Fibroblast of lung (primary cell): ENCODE data around the gene GOLPH3. TPM values are rescaled to one million over a fixed set of nuclear protein-coding genes. Genes with fewer than 3 reads are reported as not detected.

ENCODE experiments used
- DNase-seq, 2 donors: peaks; one replicate each; pipeline versions ENCODE4 v3.0.0 to v3.0.0-alpha.2; 2010; ENCODE audit warnings: low read depth in 2 of 2
- H2AFZ ChIP-seq: 2 replicates; pipeline ENCODE4 v1.5.1; 2012; ENCODE audit warnings: low read length, control low read depth, inconsistent platforms
- H3K27ac ChIP-seq: 2 replicates; pipeline ENCODE4 v1.5.1; 2011; ENCODE audit warnings: low read length, control low read depth; ENCODE audit not compliant: insufficient read depth
- H3K27me3 ChIP-seq: 2 replicates; pipeline ENCODE4 v1.5.1; 2011; ENCODE audit warnings: mild to moderate bottlenecking, low read length; ENCODE audit not compliant: control insufficient read depth, insufficient read depth
- H3K36me3 ChIP-seq: 2 replicates; pipeline ENCODE4 v1.5.1; 2011; ENCODE audit warnings: low read length; ENCODE audit not compliant: control insufficient read depth, insufficient read depth
- H3K4me1 ChIP-seq: 2 replicates; pipeline ENCODE4 v1.5.1; 2011; ENCODE audit warnings: low read length; ENCODE audit not compliant: control insufficient read depth, insufficient read depth; ENCODE audit errors: extremely low read depth
- H3K4me2 ChIP-seq: 2 replicates; pipeline ENCODE4 v1.5.1; 2011; ENCODE audit warnings: low read length, control low read depth; ENCODE audit not compliant: insufficient read depth; ENCODE audit errors: extremely low read depth
- H3K4me3 ChIP-seq, 4 experiments: fragments of 200-600 bp in 1 of 4; sonication (generic) in 1 of 4; replicated peaks in 1 of 4; 2 replicates each; pipeline ENCODE4 v1.5.1; 2011 to 2016; ENCODE audit warnings: low read length in 4 of 4, low read depth in 3 of 4, mild to moderate bottlenecking in 3 of 4, control low read depth in 2 of 4, inconsistent platforms in 1 of 4, mixed read lengths in 1 of 4; ENCODE audit not compliant: insufficient read depth in 1 of 4; ENCODE audit errors: control extremely low read depth in 1 of 4
- H3K79me2 ChIP-seq: 2 replicates; pipeline ENCODE4 v1.5.1; 2012; ENCODE audit warnings: mild to moderate bottlenecking, low read length, inconsistent platforms; ENCODE audit not compliant: control insufficient read depth, insufficient read depth
- H3K9ac ChIP-seq: 2 replicates; pipeline ENCODE4 v1.5.1; 2011; ENCODE audit warnings: mild to moderate bottlenecking, low read length, control low read depth; ENCODE audit not compliant: insufficient read depth
- H3K9me3 ChIP-seq: 2 replicates; pipeline ENCODE4 v1.5.1; 2012; ENCODE audit warnings: low read depth, low read length; ENCODE audit not compliant: control insufficient read depth, insufficient read depth
- H4K20me1 ChIP-seq: 2 replicates; pipeline ENCODE4 v1.5.1; 2011; ENCODE audit warnings: low read length; ENCODE audit not compliant: control insufficient read depth, insufficient read depth; ENCODE audit errors: extremely low read depth
- CTCF ChIP-seq, 2 donors: IDR thresholded peaks in 1 of 2; conservative IDR thresholded peaks in 1 of 2; 1 replicate in 1 of 2; 2 replicates in 1 of 2; pipeline ENCODE4 v1.5.1; 2011 to 2012; ENCODE audit warnings: low read length in 2 of 2, control low read depth in 1 of 2, inconsistent platforms in 1 of 2, low read depth in 1 of 2, mild to moderate bottlenecking in 1 of 2
- EZH2 ChIP-seq: IDR thresholded peaks from 2 replicates; pipeline ENCODE4 v1.5.1; 2012; ENCODE audit warnings: low read length, control low read depth, mild to moderate bottlenecking; ENCODE audit errors: missing control alignments
- polyA plus RNA-seq, 2 donors: library from polyadenylated mRNA; depleted of rRNA in 1 of 2; stranded (reverse) in 1 of 2; unstranded in 1 of 2; fragments of >200 nt; gene quantifications; 2 replicates each; pipeline ENCODE4 v1.2.1, GENCODE V29; 2011 to 2012; ENCODE audit warnings: missing spikeins in 1 of 2
- total RNA-seq: library from RNA; depleted of rRNA; stranded (reverse); fragments of >200 nt; gene quantifications from 2 replicates; pipeline ENCODE4 v1.2.1, GENCODE V29; 2014

GOLPH3 gene
- total and polyA plus RNA-seq, 2 donors (not counting 1 experiment from before 2014, with no cell fraction given), result 81.4 to 103 TPM

- H3K4me1 ChIP-seq, result no peaks in the 10 kb centered on the region
- H3K79me2 ChIP-seq, result peaks cover 86% of the 10 kb centered on the region
- H3K27ac ChIP-seq, result no peak overlapping the region
- TF ChIP-seq CTCF (conservative IDR thresholded peaks at IDR 0.05 in 1 of 2, IDR thresholded peaks at IDR 0.05 in 1 of 2; ENCODE audit: low read depth in 1 of 2, low read length in 2 of 2) (no peak), EZH2 (no peak)
- no peak overlapping the region for H3K4me3 ChIP-seq
- H3K27me3 ChIP-seq, result no peaks in the 10 kb centered on the region
- H3K4me2 ChIP-seq, result no peak overlapping the region
- peak in 1 of 2 donors; percentile 59 for DNase-seq
- no peak overlapping the region for H3K9ac ChIP-seq
- H2AFZ ChIP-seq, result no peak overlapping the region
- H3K9me3 ChIP-seq, result no peaks in the 10 kb centered on the region
- no peaks in the 10 kb centered on the region for H3K36me3 ChIP-seq
- peaks cover 2% of the 10 kb centered on the region for H4K20me1 ChIP-seq
Measured at GRCh38 chr5:32147236-32147635, 26.9 kb downstream of the GOLPH3 start.

DNA sequence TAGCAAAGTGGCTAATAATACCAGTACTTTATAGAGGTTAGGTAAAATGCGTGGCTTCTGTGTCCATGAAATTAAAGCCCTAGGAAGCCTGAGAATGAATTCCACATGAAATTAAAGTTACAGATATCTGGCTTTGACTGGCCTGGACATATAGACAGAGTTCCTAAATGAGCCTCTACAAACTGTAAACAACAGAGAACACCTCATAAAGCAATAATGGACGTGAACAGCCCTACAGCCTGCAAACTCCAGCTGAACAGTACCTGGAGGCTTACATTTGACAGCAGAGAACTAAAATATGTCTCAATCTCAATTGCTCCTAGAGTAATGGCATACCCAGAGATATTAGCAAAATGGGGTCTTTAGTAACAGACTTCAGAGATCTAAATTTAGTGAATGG lies 28.7 kb downstream of the GOLPH3 start:
- H3K4me2 ChIP-seq, result no peak overlapping the region

DNA sequence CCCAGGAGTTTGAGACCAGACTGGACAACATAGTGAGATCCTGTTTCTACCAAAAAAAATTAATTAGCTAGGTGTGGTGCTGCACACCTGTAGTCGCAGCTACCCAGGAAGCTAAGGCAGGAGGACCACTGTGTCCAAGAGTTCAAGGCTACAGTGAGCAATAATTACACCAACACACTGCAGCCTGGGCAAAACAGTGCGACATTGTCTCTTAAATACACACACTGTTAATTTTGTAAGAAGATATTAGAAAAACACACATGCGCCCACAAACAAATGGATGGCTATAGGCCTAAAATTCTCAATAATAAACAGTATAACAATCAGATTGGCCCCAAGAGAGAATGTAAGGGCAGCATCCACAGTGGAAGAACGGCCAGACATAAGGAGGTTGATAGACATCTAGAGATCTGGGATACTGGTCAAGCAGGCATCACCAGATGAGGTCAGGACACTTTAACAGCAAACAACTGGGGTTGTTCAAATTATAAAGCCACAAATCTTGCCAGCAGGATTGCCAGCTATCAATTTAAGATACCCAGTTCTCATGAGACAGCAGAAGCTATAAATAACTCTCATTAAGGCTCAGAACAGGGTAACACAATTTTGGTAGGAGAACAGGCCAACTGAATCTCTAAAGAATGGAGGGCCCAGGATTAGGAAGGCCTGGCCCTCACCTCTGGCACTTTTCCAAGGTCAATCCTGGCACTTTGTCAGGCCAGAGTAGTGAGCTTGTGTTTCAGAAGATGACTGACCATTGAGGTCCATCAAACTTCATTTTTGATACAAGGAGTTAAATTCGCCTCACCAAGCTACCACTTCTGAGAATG lies 29.5 kb downstream of the GOLPH3 start:
- H3K36me3 ChIP-seq, result no peaks in the 10 kb centered on the region
- H3K79me2 ChIP-seq, result peaks cover 67% of the 10 kb centered on the region
- TF ChIP-seq CTCF (conservative IDR thresholded peaks at IDR 0.05 in 1 of 2, IDR thresholded peaks at IDR 0.05 in 1 of 2; ENCODE audit: low read depth in 1 of 2, low read length in 2 of 2) (no peak), EZH2 (no peak)
- no peaks in the 10 kb centered on the region for H3K4me1 ChIP-seq
- H3K9ac ChIP-seq, result no peak overlapping the region
- H3K4me2 ChIP-seq, result no peak overlapping the region
- no peak overlapping the region for H2AFZ ChIP-seq
- H3K9me3 ChIP-seq, result no peaks in the 10 kb centered on the region
- H3K27ac ChIP-seq, result no peak overlapping the region
- DNase-seq, result no peak
- no peak overlapping the region for H3K4me3 ChIP-seq
- H4K20me1 ChIP-seq, result peaks cover 2% of the 10 kb centered on the region
- H3K27me3 ChIP-seq, result no peaks in the 10 kb centered on the region

More for the DNA sequence above, 28.7 kb downstream of the GOLPH3 start:
- no peaks in the 10 kb centered on the region for H3K9me3 ChIP-seq
- H3K9ac ChIP-seq, result no peak overlapping the region
- no peak for DNase-seq
- TF ChIP-seq EZH2 (no peak), CTCF (conservative IDR thresholded peaks at IDR 0.05 in 1 of 2, IDR thresholded peaks at IDR 0.05 in 1 of 2; ENCODE audit: low read depth in 1 of 2, low read length in 2 of 2) (no peak)
- H3K36me3 ChIP-seq, result no peaks in the 10 kb centered on the region
- H4K20me1 ChIP-seq, result peaks cover 2% of the 10 kb centered on the region
- no peak overlapping the region for H3K4me3 ChIP-seq
- H3K79me2 ChIP-seq, result peaks cover 70% of the 10 kb centered on the region
- no peaks in the 10 kb centered on the region for H3K27me3 ChIP-seq
- no peaks in the 10 kb centered on the region for H3K4me1 ChIP-seq
- no peak overlapping the region for H2AFZ ChIP-seq
- H3K27ac ChIP-seq, result no peak overlapping the region
